GM03348 (cell line): Measurements from ENCODE around the gene FGFR2.

ENCODE experiments used
- DNase-seq: peaks from one replicate; pipeline ENCODE4 v3.0.0; 2012; ENCODE audit warnings: low spot score

The FGFR2 gene

GRCh38 chr10:121490871-121491519, 107.2 kb downstream of the FGFR2 start:
- DNase-seq: no peak

GRCh38 chr10:121485436-121486139, 112.7 kb downstream of the FGFR2 start:
- DNase-seq: no peak

GRCh38 chr10:121484816-121485215, 113.4 kb downstream of the FGFR2 start:
- no peak for DNase-seq

GRCh38 chr10:121484401-121484800, 113.8 kb downstream of the FGFR2 start:
- DNase-seq: no peak

- DNase-seq: no peak
These were observed 117.1 kb downstream of the FGFR2 start for GRCh38 chr10:121481180-121481579.

GRCh38 chr10:121478556-121478955, 119.7 kb downstream of the FGFR2 start:
- DNase-seq: no peak

- no peak for DNase-seq
These were observed 128.2 kb downstream of the FGFR2 start for GRCh38 chr10:121469797-121470606.

- DNase-seq: no peak
These were observed 129.5 kb downstream of the FGFR2 start for GRCh38 chr10:121468726-121469125.

- DNase-seq: no peak
These were observed 131.8 kb downstream of the FGFR2 start for GRCh38 chr10:121466424-121466823.

GRCh38 chr10:121465215-121465614, 133.0 kb downstream of the FGFR2 start:
- no peak for DNase-seq

GRCh38 chr10:121464517-121464916, 133.7 kb downstream of the FGFR2 start:
- no peak for DNase-seq

GRCh38 chr10:121462955-121463354, 135.3 kb downstream of the FGFR2 start:
- no peak for DNase-seq

- DNase-seq: no peak
These were observed 136.0 kb downstream of the FGFR2 start for GRCh38 chr10:121462281-121462680.

GRCh38 chr10:121461307-121461706, 136.9 kb downstream of the FGFR2 start:
- DNase-seq: no peak

GRCh38 chr10:121460733-121461132, 137.5 kb downstream of the FGFR2 start:
- no peak for DNase-seq

GRCh38 chr10:121459622-121460453, 138.4 kb downstream of the FGFR2 start:
- no peak for DNase-seq

- no peak for DNase-seq
These were observed 139.0 kb downstream of the FGFR2 start for GRCh38 chr10:121459279-121459621.

- no peak for DNase-seq
These were observed 140.5 kb downstream of the FGFR2 start for GRCh38 chr10:121457729-121458128.

GRCh38 chr10:121455377-121455776, 142.9 kb downstream of the FGFR2 start:
- DNase-seq: no peak

GRCh38 chr10:121454781-121455180, 143.5 kb downstream of the FGFR2 start:
- DNase-seq: no peak

- DNase-seq: no peak
These were observed 145.1 kb downstream of the FGFR2 start for GRCh38 chr10:121453160-121453559.

- no peak for DNase-seq
These were observed 145.7 kb downstream of the FGFR2 start for GRCh38 chr10:121452581-121452980.
